Gastrocnemius medialis (tissue), 4 donors: Measurements from ENCODE around the gene ZNF791. TPM values are rescaled to one million over a fixed set of nuclear protein-coding genes. Genes with fewer than 3 reads are reported as not detected.

Experiments used
- total RNA-seq, 4 donors: library from RNA; depleted of rRNA; stranded (reverse); fragments of >200 nt; gene quantifications; one replicate each; pipeline versions ENCODE4 v1.1.0 to v1.2.3, GENCODE V29; 2016

Gene ZNF791
- total RNA-seq, 4 donors from 2014 or later: 7.6 to 10.9 (median 8.8) TPM

Other genes with a start within 250 kb of the ZNF791 start
- under 1 TPM; 0.22 to 0.66 (median 0.42) TPM for gene ZNF442, start 245.2 kb upstream of the ZNF791 start, total RNA-seq
- 1 to 10 TPM; 1.3 to 3.6 (median 3.2) TPM for gene ZNF799, start 209.6 kb upstream of the ZNF791 start, total RNA-seq
- gene ZNF443, start 169.9 kb upstream of the ZNF791 start, total RNA-seq: 1 to 10 TPM in 3 of 4 donors, under 1 TPM in 1; 0.95 to 2.3 (median 1.7) TPM
- gene ZNF709, start 126.1 kb upstream of the ZNF791 start, total RNA-seq: 1 to 10 TPM in 1 of 4 donors, under 1 TPM in 3; 0.52 to 1.7 (median 0.61) TPM
- 1 to 10 TPM; 3.3 to 5.0 (median 4.5) TPM for gene ZNF564, start 59.4 kb upstream of the ZNF791 start, total RNA-seq
- gene ZNF490, start 107 bp upstream of the ZNF791 start, total RNA-seq: 1 to 10 TPM; 2.5 to 4.9 (median 2.9) TPM
- gene MAN2B1, start 55.8 kb downstream of the ZNF791 start, total RNA-seq: 10 to 100 TPM; 18.0 to 34.2 (median 29.3) TPM
- 1 to 10 TPM; 2.2 to 8.4 (median 3.7) TPM for gene WDR83, start 55.9 kb downstream of the ZNF791 start, total RNA-seq
- 100 to 1,000 TPM; 115 to 184 (median 127) TPM for gene DHPS, start 71.0 kb downstream of the ZNF791 start, total RNA-seq
- gene GNG14, start 77.1 kb downstream of the ZNF791 start, total RNA-seq: not detected
- 1 to 10 TPM; 2.5 to 5.8 (median 3.3) TPM for gene FBXW9, start 85.7 kb downstream of the ZNF791 start, total RNA-seq
- 10 to 100 TPM; 32.1 to 49.9 (median 42.0) TPM for gene TNPO2, start 113.0 kb downstream of the ZNF791 start, total RNA-seq
- gene TRIR, start 123.8 kb downstream of the ZNF791 start, total RNA-seq: 100 to 1,000 TPM; 260 to 354 (median 297) TPM
- gene GET3, start 126.6 kb downstream of the ZNF791 start, total RNA-seq: 10 to 100 TPM; 52.6 to 85.1 (median 70.5) TPM
- gene BEST2, start 140.9 kb downstream of the ZNF791 start, total RNA-seq: under 1 TPM in 1 of 4 donors, not detected in 3; 0.63 TPM
- gene HOOK2, start 164.6 kb downstream of the ZNF791 start, total RNA-seq: 10 to 100 TPM; 12.3 to 23.4 (median 17.6) TPM
- gene JUNB, start 180.6 kb downstream of the ZNF791 start, total RNA-seq: 100 to 1,000 TPM in 2 of 4 donors, 10 to 100 TPM in 2; 59.0 to 200 (median 128) TPM
- gene PRDX2, start 190.9 kb downstream of the ZNF791 start, total RNA-seq: 100 to 1,000 TPM; 357 to 551 (median 406) TPM
- not detected for gene THSD8, start 191.1 kb downstream of the ZNF791 start, total RNA-seq
- 1 to 10 TPM; 1.0 to 3.9 (median 2.4) TPM for gene RNASEH2A, start 195.7 kb downstream of the ZNF791 start, total RNA-seq
- not detected for gene RTBDN, start 223.7 kb downstream of the ZNF791 start, total RNA-seq
- not detected for gene MAST1, start 227.6 kb downstream of the ZNF791 start, total RNA-seq